Thymus (tissue), 14 donors: ENCODE results near the gene PDGFB. TPM values are rescaled to one million over a fixed set of nuclear protein-coding genes. Genes with fewer than 3 reads are reported as not detected.

ENCODE experiments used
- DNase-seq, 9 donors: peaks; one replicate each; pipeline ENCODE4 v3.0.0-alpha.2; 2013; ENCODE audit warnings: low spot score in 9 of 9, low read depth in 6 of 9, missing footprints in 1 of 9
- H3K27ac ChIP-seq, 2 donors: one replicate each; pipeline ENCODE4 v1.5.1; 2013; ENCODE audit warnings: control low read depth in 1 of 2, low read depth in 1 of 2, low read length in 1 of 2, mild to moderate bottlenecking in 1 of 2, moderate library complexity in 1 of 2
- H3K27me3 ChIP-seq, 2 donors: one replicate each; pipeline ENCODE4 v1.5.1; 2013; ENCODE audit warnings: low read length in 1 of 2; ENCODE audit not compliant: control insufficient read depth in 2 of 2, insufficient read depth in 1 of 2
- H3K36me3 ChIP-seq, 2 donors: one replicate each; pipeline ENCODE4 v1.5.1; 2013; ENCODE audit warnings: low read length in 1 of 2, mild to moderate bottlenecking in 1 of 2, moderate library complexity in 1 of 2; ENCODE audit not compliant: control insufficient read depth in 2 of 2, insufficient read depth in 2 of 2
- H3K4me1 ChIP-seq, 2 donors: one replicate each; pipeline ENCODE4 v1.5.1; 2013; ENCODE audit warnings: low read length in 2 of 2; ENCODE audit not compliant: control insufficient read depth in 2 of 2, insufficient read depth in 2 of 2
- H3K4me3 ChIP-seq, 2 donors: one replicate each; pipeline ENCODE4 v1.5.1; 2013; ENCODE audit warnings: low read length in 2 of 2, control low read depth in 1 of 2, mild to moderate bottlenecking in 1 of 2
- H3K9me3 ChIP-seq, 2 donors: one replicate each; pipeline ENCODE4 v1.5.1; 2013; ENCODE audit warnings: low read length in 1 of 2, mild to moderate bottlenecking in 1 of 2; ENCODE audit not compliant: control insufficient read depth in 2 of 2, insufficient read depth in 1 of 2
- WGBS: extraction: QIAGEN DNeasy Blood & Tissue Kit; methylation state at CpG from one replicate; pipeline ENCODE4 v1.1.7; 2013; 5-methylcytosine and 5-hydroxymethylcytosine counted together
- long read RNA-seq, 10 donors: transcript quantifications; one replicate each; lab custom pipeline, GENCODE V29; 2026
- polyA plus RNA-seq: library from polyadenylated mRNA; stranded (reverse); fragments of 200-250 nt; gene quantifications from one replicate; pipeline ENCODE4 v1.2.3, GENCODE V29; 2013
- total RNA-seq: library from RNA; stranded (reverse); fragments of 120-200 nt; gene quantifications from one replicate; pipeline ENCODE4 v1.2.4, GENCODE V29; 2013
- donor health status: healthy.

The PDGFB gene
- total RNA-seq (1.6 TPM), polyA plus RNA-seq (4.3 TPM)
- long read RNA-seq, donor 1 = 0 reads
- long read RNA-seq, donor 2, partial matches to known transcripts = 0 of 1 reads
- long read RNA-seq, donor 2, other reads (novel, unspliced or antisense) = 0 of 1 reads
- long read RNA-seq, donor 3, partial matches to known transcripts = 0 of 2 reads
- long read RNA-seq, donor 3, other reads (novel, unspliced or antisense) = 0 of 2 reads
- long read RNA-seq, donor 4, partial matches to known transcripts = 0 of 1 reads
- long read RNA-seq, donor 4, other reads (novel, unspliced or antisense) = 0 of 1 reads
- long read RNA-seq, donor 5, partial matches to known transcripts = 0 of 1 reads
- long read RNA-seq, donor 5, other reads (novel, unspliced or antisense) = 0 of 1 reads
- long read RNA-seq, donor 6, partial matches to known transcripts = 0 of 2 reads
- long read RNA-seq, donor 6, other reads (novel, unspliced or antisense) = 0 of 2 reads
- long read RNA-seq, donor 7 = 0 reads
- long read RNA-seq, donor 8, partial matches to known transcripts = 0 of 1 reads
- long read RNA-seq, donor 8, other reads (novel, unspliced or antisense) = 0 of 1 reads
- long read RNA-seq, donor 9, partial matches to known transcripts = 0 of 2 reads
- long read RNA-seq, donor 9, other reads (novel, unspliced or antisense) = 0 of 2 reads
- long read RNA-seq, donor 10, partial matches to known transcripts = 0 of 2 reads
- long read RNA-seq, donor 10, other reads (novel, unspliced or antisense) = 0 of 2 reads

GRCh38 chr22:39244496-39245129, at the start of gene PDGFB:
Gene PDGFB (minus strand): TSS chr22:39244982. CDS start chr22:39243963, 1,019 bp downstream.
- 1% methylated on average over 68 of the region's 68 CpGs for WGBS
- peaks cover 0 to 34% of the 10 kb centered on the region in 2 donors for H3K4me1 ChIP-seq
- H3K27me3 ChIP-seq = peaks cover 56 to 93% of the 10 kb centered on the region in 2 donors
- no peak for DNase-seq
- peak within 1 kb of the TSS; percentile 13 to 34 for H3K4me3 ChIP-seq
- no peak within 1 kb of the TSS for H3K27ac ChIP-seq
- H3K9me3 ChIP-seq = peaks cover 0 to 11% of the 10 kb centered on the region in 2 donors
- H3K36me3 ChIP-seq = no peaks in the 10 kb centered on the region

GRCh38 chr22:39293766-39294368, 49.1 kb upstream of the PDGFB start:
- DNase-seq = no peak
- WGBS = 97% methylated on average over 15 of the region's 15 CpGs
- Histone ChIP-seq H3K27me3 (peaks cover 0 to 20% of the 10 kb centered on the region in 2 donors), H3K9me3 (peaks cover 0 to 4% of the 10 kb centered on the region in 2 donors), H3K27ac (no peak overlapping the region), H3K4me1 (peaks cover 11 to 26% of the 10 kb centered on the region in 2 donors), H3K36me3 (no peaks in the 10 kb centered on the region), H3K4me3 (no peak overlapping the region)

GRCh38 chr22:39292561-39293074, 47.8 kb upstream of the PDGFB start:
- H3K9me3 ChIP-seq = no peaks in the 10 kb centered on the region
- peaks cover 7 to 19% of the 10 kb centered on the region in 2 donors for H3K4me1 ChIP-seq
- H3K27me3 ChIP-seq = peaks cover 0 to 11% of the 10 kb centered on the region in 2 donors
- WGBS = 78% methylated on average over 12 of the region's 12 CpGs
- H3K4me3 ChIP-seq = no peak overlapping the region
- peak overlapping the region in 1 of 2 donors; percentile 37 for H3K27ac ChIP-seq
- H3K36me3 ChIP-seq = no peaks in the 10 kb centered on the region
- DNase-seq = no peak

- WGBS = 95% methylated on average over 19 of the region's 19 CpGs
- peaks cover 2 to 19% of the 10 kb centered on the region in 2 donors for H3K4me1 ChIP-seq
- H3K27ac ChIP-seq = peak overlapping the region in 1 of 2 donors; percentile 37
- no peak overlapping the region for H3K4me3 ChIP-seq
- H3K36me3 ChIP-seq = no peaks in the 10 kb centered on the region
- H3K27me3 ChIP-seq = peaks cover 0 to 15% of the 10 kb centered on the region in 2 donors
- H3K9me3 ChIP-seq = no peaks in the 10 kb centered on the region
- no peak for DNase-seq
These were observed 47.3 kb upstream of the PDGFB start for GRCh38 chr22:39292031-39292462.

- H3K27me3 ChIP-seq = peaks cover 0 to 14% of the 10 kb centered on the region in 2 donors
- 96% methylated on average over 10 of the region's 10 CpGs for WGBS
- no peaks in the 10 kb centered on the region for H3K36me3 ChIP-seq
- H3K9me3 ChIP-seq = no peaks in the 10 kb centered on the region
- H3K4me3 ChIP-seq = no peak overlapping the region
- H3K27ac ChIP-seq = no peak overlapping the region
- peaks cover 0 to 15% of the 10 kb centered on the region in 2 donors for H3K4me1 ChIP-seq
- no peak for DNase-seq
These were observed 46.7 kb upstream of the PDGFB start for GRCh38 chr22:39291523-39291922.

GRCh38 chr22:39290724-39291161, 46.0 kb upstream of the PDGFB start:
- DNase-seq = no peak
- Histone ChIP-seq H3K4me3 (no peak overlapping the region), H3K4me1 (peaks cover 0 to 15% of the 10 kb centered on the region in 2 donors), H3K27me3 (peaks cover 0 to 19% of the 10 kb centered on the region in 2 donors), H3K36me3 (no peaks in the 10 kb centered on the region), H3K9me3 (no peaks in the 10 kb centered on the region), H3K27ac (peak overlapping the region in 1 of 2 donors; percentile 33)
- 92% methylated on average over 17 of the region's 17 CpGs for WGBS

- Histone ChIP-seq H3K27ac (peak overlapping the region in 1 of 2 donors; percentile 33), H3K9me3 (peaks cover 0 to 3% of the 10 kb centered on the region in 2 donors), H3K4me1 (peaks cover 0 to 15% of the 10 kb centered on the region in 2 donors), H3K36me3 (no peaks in the 10 kb centered on the region), H3K4me3 (no peak overlapping the region), H3K27me3 (peaks cover 0 to 19% of the 10 kb centered on the region in 2 donors)
- 94% methylated on average over 16 of the region's 16 CpGs for WGBS
- DNase-seq = no peak
These were observed 45.4 kb upstream of the PDGFB start for GRCh38 chr22:39289975-39290720.

- Histone ChIP-seq H3K27me3 (peaks cover 0 to 21% of the 10 kb centered on the region in 2 donors), H3K9me3 (peaks cover 0 to 9% of the 10 kb centered on the region in 2 donors), H3K27ac (no peak overlapping the region), H3K4me1 (peaks cover 0 to 15% of the 10 kb centered on the region in 2 donors), H3K36me3 (no peaks in the 10 kb centered on the region), H3K4me3 (no peak overlapping the region)
- DNase-seq = no peak
- WGBS = 89% methylated on average over 14 of the region's 14 CpGs
These were observed 44.8 kb upstream of the PDGFB start for GRCh38 chr22:39289533-39289932.
